ENCODE measurements around the gene ST3GAL6. TPM values are rescaled to one million over a fixed set of nuclear protein-coding genes. Genes with fewer than 3 reads are reported as not detected.

Gene ST3GAL6, protein sequence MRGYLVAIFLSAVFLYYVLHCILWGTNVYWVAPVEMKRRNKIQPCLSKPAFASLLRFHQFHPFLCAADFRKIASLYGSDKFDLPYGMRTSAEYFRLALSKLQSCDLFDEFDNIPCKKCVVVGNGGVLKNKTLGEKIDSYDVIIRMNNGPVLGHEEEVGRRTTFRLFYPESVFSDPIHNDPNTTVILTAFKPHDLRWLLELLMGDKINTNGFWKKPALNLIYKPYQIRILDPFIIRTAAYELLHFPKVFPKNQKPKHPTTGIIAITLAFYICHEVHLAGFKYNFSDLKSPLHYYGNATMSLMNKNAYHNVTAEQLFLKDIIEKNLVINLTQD
- 10 to 100 TPM; 74.7 to 85.2 (median 77.0) TPM for polyA plus RNA-seq (ENCODE audit: insufficient read length in 3 of 3)

DNA sequence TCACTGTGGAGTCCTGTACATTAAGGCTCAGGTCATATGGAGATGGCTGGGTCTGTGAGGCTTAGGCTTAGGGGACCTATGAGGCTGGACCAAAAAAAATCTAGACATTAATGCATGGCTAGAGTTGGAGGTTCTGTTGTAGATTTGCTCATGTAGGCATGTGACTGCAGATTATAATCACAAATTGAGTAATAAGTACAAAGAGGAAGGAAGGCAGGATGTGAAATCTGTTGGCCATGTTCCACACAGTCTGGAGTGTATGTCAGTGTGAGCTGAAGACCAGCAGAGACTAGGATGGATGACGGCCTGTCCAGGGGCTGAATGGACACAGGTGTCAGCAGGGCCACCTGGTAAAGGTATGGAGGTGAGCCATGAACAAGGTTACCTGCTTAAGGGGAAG lies at the start of gene ST3GAL6:
ST3GAL6 (plus strand) TSS at position 265 of the 400 bp plus-strand sequence. CDS start 5,101 bp downstream, outside the sequence.
- DNase-seq (ENCODE audit: low read depth in 3 of 3, low spot score in 2 of 3) = no peak

DNA sequence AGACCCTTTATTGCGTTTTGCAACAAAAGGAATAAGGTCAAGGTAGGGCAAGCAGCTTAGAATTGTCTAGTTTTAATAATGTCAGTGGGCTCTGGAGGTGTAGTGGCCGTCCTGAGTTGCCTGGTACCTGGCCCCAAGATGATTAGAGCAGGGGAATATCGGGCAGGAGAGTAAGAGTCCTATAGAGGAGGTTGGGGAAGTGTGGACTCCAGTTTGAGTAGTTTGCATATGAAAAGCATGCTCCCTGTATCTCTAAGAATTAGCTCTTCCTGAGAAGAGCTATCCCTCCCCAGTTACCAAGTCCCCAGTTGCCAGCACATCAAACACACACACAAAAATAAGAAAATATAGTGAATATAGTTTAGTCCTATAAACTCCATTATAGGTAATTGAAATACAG lies 49.2 kb upstream of the ST3GAL6 start:
- no peak for DNase-seq (ENCODE audit: low read depth in 3 of 3, low spot score in 2 of 3)

DNA sequence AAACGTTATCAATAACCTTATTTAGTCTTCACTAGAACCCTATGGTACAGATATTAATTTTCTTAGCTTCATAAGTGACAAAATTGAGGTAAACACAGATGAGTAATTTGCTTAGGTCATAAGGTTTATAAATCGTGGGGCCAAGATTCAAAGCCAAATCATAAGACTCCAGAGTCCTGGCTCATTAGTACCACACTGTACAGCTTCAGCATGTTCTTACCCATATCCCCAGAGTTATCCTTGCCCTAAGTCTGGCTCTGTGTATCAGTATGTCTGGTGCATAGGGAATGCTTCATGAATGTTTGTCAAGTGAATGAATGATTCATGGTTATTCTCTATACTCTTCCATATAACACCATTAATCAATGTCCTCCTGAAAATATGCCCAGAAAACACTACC lies 45.6 kb upstream of the ST3GAL6 start:
- no peak for DNase-seq (ENCODE audit: low read depth in 3 of 3, low spot score in 2 of 3)

DNA sequence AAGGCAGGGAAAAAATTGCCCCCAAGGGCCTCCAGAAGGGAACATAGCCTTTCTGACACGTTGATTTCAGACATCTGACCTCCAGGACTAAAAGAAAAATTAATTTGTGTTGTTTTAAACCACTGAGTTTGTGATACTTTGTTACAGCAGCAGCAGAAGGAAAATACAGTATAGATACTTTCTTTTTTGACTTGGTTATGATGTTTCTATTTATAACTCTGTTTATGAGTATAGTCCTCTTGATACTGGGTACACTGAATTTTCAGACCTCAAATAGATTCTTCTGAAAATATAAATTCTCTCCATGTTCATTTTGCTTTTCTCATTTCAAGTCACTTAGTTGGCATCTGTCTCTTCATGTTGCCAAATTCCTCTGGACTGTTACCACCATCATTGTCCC lies 44.4 kb upstream of the ST3GAL6 start:
- DNase-seq (ENCODE audit: low read depth in 3 of 3, low spot score in 2 of 3) = no peak

DNA sequence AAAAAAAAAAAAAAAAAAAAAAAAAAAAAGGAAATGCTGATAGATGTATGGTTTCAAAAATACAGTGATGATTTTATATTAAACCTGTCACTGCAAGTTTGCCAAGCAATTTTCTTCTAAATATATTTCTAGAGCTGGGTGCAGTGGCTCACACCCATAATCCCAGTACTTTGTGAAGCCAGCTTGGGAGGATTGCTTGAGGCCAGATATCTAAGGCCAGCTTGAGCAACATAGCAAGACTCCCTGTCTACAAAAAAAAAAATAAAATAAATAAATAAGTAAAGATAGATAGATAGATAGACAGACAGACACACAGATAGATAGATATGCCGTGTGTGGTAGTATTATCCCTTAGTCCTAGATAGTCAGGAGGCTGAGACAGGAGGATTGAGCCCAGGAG lies 41.4 kb upstream of the ST3GAL6 start:
- DNase-seq (ENCODE audit: low read depth in 3 of 3, low spot score in 2 of 3) = no peak

DNA sequence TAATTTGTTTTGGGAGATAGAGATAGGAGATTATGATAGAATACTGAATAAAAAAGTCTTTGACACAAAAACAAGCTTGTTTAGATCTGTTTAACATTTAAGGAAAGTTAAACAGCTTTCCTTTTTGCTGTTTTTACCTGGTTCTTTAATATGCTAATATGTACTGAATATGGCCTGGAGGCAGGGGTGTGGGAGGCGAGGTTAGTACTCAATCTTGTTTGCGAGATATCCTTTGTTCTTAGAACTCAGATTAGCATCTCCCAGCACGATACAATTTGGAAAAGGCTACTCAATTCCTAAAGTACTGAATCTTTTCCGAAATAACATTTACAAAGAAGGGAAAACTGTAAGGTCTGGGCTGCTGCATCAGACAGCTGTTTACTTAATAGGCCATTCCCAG lies 40.8 kb upstream of the ST3GAL6 start:
- no peak for DNase-seq (ENCODE audit: low read depth in 3 of 3, low spot score in 2 of 3)

DNA sequence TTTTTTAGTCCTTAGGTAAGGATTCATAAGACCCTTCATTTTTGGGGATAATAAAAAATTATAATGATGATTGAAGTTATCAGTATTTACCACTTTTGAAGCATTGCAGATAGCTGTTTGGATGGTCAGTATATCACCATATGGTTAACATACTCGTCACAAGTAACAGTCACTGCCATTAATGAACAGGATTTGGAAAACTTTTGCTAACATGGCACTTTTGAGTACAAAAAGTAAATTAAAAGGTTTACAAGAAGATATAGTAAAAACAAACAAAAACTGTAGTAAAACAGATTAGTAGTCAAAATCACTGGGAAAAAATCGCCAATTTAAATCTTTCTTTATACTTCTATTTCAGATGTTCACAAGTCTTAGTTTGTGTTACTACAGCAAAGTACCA lies 37.8 kb upstream of the ST3GAL6 start:
- DNase-seq (ENCODE audit: low read depth in 3 of 3, low spot score in 2 of 3) = no peak

DNA sequence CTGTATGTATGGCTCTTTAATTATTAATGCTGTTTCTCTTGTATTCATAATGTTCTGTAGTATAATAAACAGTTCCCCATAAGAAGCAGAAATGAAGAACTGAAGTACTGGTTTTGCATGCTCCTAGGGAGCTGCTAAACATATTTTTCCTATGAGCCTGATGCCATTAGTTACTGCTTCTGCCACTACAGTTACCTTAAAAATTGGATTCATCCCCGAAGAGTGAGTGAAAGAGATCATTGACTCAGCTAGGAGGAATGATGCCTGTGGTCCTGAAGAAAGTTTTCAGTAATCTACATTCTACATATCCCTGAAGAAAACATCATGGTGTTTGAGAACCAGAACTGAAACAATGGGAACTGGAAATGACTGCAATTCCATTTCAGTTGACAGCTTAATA lies 37.1 kb upstream of the ST3GAL6 start:
- DNase-seq (ENCODE audit: low read depth in 3 of 3, low spot score in 2 of 3) = no peak

DNA sequence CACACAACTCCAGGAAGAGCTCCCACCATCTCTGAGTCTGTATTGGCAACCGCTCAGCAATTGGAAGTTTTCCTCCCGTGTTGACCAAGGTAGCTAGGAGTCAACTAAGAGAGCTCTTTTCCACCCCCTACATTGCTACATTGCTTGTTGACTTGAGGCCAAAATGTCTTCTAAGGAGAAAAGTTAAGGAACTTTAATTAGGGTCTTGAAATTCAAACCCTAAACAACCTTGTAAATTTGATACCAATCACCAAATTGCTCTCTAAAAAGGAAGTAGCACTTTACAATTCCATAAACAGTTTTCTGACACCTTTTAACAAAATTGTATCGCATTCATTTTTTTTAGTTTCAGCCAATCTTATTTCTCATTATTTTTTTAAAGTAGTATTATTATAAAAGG lies 35.5 kb upstream of the ST3GAL6 start:
- no peak for DNase-seq (ENCODE audit: low read depth in 3 of 3, low spot score in 2 of 3)

DNA sequence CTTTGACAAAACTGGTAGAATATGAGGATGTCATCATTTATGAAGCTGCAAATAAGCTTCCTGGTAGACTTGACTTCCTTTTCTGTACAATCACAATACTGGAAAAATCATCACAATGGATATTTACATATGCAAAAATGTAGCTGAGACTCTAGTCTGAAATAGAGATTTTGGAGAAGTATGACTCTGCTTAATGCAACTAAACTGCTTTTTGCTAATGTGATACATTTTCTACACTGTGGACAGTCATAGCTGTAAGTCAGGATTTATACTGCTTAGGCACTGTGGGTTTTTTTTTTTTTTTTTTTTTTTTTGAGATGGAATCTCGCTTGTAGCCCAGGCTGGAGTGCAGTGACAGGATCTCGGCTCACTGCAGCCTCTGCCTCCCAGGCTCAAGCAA lies 34.5 kb upstream of the ST3GAL6 start:
- DNase-seq (ENCODE audit: low read depth in 3 of 3, low spot score in 2 of 3) = no peak

DNA sequence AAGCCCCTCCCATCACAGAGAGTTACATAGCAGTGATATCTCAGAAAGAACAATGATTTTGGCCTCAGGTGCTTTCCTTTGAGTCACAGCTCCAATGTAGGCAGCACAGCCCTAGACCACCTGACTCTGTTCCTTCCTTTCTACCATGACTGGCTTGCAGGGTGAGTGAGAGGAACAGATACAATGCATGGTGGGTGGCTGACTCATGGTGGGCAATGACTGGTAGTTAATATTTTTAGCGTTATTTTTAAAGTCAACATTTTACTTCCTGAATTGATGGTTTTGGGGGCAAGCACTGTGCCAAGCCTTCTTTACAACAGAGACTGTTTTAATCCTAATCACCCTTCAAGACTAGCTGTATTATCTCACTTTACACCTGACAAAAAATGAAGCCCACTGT lies 32.8 kb upstream of the ST3GAL6 start:
- no peak for DNase-seq (ENCODE audit: low read depth in 3 of 3, low spot score in 2 of 3)

DNA sequence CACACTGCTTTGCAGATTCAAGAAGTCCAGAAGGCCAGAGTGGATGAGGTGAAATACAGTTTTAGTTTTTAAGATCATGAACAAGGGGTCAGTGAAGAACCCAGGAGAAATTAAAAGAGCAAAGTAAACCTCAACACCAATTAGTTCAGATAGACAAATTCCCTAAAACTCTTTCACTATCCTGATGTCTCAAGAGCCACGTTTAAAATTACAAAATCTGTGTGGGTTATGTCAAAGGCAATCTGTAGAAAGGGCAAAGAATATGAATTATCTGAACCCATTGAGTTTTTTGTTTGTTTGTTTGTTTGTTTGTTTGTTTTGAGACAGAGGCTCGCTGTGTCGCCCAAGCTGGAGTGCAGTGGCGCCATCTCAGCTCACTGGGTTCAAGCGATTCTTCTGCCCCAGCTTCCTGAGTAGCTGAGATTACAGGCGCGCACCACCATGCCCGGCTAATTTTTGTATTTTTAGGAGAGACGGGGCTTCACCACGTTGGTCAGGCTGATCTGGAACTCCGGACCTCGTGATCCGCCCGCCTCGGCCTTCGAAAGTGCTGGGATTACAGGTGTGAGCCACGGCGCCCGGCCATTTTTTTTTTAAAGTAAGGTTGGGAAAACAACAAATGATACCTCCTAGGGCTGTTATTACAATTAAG lies 32.1 kb upstream of the ST3GAL6 start:
- DNase-seq (ENCODE audit: low read depth in 3 of 3, low spot score in 2 of 3) = no peak

DNA sequence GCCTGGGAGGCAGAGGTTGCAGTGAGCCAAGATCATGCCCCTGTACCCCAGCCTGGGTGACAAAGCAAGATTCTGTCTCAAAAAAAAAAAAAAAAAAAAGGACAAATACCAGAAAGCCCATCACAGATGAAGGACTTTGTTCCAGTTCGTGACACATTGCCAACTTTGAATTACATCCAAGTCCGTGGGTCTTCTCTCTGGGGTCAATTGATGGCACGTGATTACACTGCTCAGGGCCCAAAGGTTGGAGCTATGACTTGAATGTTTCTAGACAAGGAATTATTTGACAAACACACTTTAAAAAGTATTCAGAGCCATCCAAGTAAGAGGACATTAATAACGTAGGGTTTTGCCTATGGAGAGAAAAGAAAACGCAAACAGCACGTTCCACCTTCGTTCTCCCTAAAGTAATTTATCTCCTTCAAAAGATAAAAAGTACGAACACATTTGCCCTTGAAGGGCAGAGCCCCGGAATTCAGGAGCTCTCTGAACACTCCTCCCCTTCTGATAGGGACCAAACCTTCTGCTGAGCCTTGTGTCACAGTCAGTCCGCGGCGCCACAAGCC lies 31.3 kb upstream of the ST3GAL6 start:
- peak in 2 of 3 donors; percentile 7 to 27 for DNase-seq (ENCODE audit: low read depth in 3 of 3, low spot score in 2 of 3)

DNA sequence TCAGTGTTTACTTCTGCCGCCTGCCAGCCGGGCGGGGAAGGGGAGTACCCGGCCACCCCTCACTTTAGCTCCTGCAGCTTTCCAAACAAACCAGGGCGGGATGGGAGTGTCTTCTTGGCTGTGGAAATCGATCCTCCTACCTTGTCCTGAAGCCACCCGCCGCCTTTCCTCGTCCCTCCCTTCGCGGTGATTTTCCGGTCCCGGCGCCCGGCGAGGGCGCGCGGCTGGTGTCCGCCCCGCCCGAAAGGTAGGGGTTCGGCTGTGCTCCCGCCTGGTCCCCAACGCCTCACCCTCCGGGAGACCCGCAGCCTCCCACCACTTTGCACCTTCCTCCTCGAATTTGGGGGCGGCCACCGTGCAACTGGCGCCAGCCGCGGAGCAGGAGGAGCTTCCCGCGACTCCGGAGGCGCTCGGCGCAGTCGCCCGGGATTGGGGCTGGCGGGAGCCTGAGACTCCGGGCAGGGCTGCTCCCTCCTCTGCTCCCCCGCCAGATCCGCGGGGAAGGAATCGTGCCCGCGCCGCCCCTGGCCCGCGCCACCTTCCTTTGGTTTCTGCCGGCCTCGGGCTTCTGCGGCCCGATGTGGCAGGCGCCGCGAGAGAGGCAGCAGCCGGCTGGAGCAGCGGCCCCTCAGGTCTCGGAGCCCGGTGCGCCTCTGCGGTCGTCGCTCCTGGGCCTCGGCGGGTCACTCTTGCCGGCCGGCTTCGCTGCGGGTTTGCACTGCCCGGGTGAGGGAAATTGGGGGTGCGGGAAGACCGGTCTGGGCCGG lies 30.7 kb upstream of the ST3GAL6 start:
- peak in 2 of 3 donors; percentile 24 to 29 for DNase-seq (ENCODE audit: low read depth in 3 of 3, low spot score in 2 of 3)

DNA sequence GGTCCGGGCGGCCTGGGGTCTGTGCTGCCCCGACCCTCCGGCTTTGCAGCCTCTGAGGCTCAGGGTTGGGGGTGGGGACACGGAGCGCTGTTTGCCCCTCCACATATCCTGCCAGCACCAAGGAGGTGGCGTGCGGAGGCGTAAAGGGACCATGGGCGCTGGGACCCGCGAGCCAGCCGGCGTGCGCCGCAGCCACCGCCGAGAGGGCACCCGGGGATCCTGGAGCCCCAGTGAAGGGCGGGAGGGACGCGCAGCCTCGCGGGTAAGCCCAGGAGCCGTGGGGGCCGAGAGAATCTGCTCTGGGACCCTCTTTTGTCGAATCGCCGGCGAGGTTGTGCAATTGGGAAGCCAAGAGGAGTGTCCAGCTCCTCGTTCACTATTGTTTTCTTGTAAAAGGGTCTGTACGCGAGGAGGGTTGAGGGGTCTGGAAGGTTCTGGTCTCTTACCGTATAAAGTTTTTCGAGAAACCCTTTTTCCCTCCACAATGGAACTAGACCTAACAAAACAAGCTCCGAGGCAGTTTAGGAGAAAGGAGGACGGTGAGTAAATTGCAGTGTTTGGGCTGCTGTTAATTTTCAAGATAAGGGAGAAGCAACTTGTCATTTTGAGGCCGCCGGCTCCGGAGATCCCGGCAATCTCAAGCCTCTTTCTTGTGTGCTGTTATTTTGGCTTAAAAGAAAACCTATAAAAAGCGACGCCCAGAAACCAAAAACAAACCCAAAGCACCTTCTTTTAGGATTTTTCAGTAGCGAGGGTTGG lies 29.9 kb upstream of the ST3GAL6 start:
- peak in 2 of 3 donors; percentile 31 to 36 for DNase-seq (ENCODE audit: low read depth in 3 of 3, low spot score in 2 of 3)

DNA sequence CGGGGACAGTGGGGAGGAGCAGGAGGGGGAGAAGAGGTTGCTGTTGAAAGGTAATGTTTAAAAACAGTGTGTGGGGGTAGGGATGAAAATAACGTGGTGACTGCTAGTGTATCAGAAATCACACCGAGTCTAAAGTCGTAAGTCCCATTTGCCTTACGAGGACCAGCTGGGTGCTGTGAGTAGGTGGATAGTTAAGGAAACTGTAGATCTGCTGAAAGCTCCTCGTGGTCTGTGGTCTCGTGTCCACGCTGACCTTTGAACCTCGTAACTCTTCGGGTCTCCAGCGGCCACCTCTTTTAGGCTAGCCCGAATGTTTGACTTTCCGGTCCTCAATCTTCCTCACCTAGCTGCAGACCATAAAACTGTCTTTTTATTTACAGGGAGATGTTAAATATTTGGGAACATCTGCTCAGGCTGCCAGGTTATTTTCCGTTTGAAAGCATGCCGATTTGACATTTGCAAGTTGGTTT lies 29.3 kb upstream of the ST3GAL6 start:
- DNase-seq (ENCODE audit: low read depth in 3 of 3, low spot score in 2 of 3) = peak; percentile 20 to 32 (median 31)

DNA sequence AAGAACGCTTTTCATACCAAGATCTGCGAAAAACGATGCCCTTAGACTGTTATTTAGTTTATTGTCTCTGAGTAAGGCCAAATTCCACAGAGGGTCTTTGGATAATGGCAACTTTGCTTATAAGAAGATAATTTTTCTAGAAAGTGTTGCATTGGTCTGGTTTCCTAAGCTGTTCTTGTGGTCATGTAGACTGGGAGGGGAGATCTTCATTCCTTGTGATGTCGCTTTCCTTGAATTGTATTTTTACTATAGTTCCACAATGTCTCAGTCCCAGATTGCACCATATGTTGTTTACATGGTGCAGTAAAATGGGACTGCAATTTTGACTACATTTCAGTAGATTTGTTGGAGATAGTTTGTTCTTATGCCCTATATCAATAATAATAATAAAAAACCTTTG lies 28.8 kb upstream of the ST3GAL6 start:
- DNase-seq (ENCODE audit: low read depth in 3 of 3, low spot score in 2 of 3) = peak in 1 of 3 donors; percentile 16

DNA sequence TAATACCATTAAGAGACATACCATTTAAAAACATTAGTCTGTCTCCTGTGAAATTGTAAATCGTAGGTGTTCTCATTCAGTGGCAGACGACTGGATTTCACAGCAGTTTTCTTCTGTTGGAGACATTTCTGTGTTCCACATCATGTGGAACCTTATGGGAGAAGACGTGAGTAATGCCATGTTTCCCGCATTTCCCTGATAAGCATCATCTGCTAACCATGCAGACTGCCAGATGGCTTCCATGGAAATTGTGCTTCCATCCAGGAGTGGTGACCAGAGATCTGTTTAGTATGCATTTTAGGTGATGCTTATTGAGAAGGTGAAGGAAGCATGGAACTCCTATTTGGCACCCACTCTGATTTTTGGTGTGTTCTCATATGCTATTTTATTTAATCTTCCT lies 28.4 kb upstream of the ST3GAL6 start:
- DNase-seq (ENCODE audit: low read depth in 3 of 3, low spot score in 2 of 3) = no peak

DNA sequence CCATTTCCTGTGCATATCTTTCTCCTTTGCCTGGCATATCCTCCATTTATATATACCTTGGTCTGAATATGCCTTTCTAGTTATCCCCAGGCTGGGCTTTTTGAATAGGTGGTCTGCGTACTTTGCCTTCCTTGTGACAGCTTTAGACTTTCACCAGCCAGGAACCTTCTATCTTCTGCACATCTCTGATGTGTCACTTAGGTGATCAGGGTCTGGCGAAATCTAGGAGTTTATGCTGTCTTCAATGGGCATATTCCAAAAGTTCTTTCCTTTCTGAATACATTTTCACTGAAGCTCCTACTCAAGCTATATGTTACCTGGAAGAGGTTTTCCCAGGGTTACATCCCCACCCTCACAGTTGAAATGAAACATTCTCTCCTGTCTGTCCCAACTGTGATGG lies 27.8 kb upstream of the ST3GAL6 start:
- no peak for DNase-seq (ENCODE audit: low read depth in 3 of 3, low spot score in 2 of 3)

DNA sequence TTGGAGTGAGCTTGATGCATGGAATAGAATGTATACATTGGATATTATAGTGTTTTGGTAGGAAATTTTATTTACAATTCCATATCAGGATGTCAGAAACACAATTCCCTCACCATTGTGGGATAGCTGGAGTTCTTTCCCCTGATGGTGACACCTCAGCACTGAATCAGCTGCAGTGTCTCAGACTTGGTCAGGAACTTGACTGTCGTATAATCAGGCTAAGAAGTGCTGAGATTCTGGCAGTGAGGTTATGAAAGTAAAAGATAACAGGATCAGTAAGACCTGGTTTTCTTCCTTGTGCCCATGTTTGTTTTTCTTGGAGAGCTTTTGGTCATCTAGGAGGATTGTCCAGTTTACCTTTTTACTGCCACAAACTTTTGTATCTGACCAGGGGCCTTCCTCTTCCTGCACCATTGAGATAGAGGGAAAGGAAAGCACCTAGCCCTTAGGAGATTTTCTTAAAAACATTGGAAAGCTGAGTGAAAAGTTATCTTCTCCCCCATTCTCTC lies 27.3 kb upstream of the ST3GAL6 start:
- no peak for DNase-seq (ENCODE audit: low read depth in 3 of 3, low spot score in 2 of 3)

Data from right renal cortex interstitium (tissue), 3 donors.